HepG2 (cell line): ENCODE measurements around the gene KLF6. TPM values are rescaled to one million over a fixed set of nuclear protein-coding genes. Genes with fewer than 3 reads are reported as not detected.

Source experiments
- ATAC-seq: fragments of 200-7000 bp; cut with Tn5 transposase; 3 replicates; pipeline ENCODE4 v1.9.1; 2020; ENCODE audit warnings: mild to moderate bottlenecking, moderate library complexity
- BruUV-seq: library from RNA; stranded (reverse); fragments of 400-500 nt; replicated peaks from 2 replicates; lab custom pipeline; 2021; lab: Mats Ljungman, UMichigan
- CTCF ChIA-PET: fragments of 300-600 bp; formaldehyde crosslinking; extraction: SDS; loops from one replicate; lab custom pipeline; 2021; ENCODE audit warnings: low total read pairs, inconsistent platforms, low intra/inter-chr PET ratio; lab: Yijun Ruan, JAX
- POLR2A ChIA-PET: fragments of 350-600 bp; sonication (Branson Sonifier 250); formaldehyde crosslinking; loops from one replicate; lab custom pipeline; 2020; ENCODE audit warnings: antibody characterized with exemption, inconsistent platforms; lab: Yijun Ruan, JAX
- DNase-seq: peaks from one replicate; pipeline ENCODE4 v3.0.0-alpha.2; 2015; ENCODE audit warnings: low spot score
- FAIRE-seq: peaks from 3 replicates; lab custom pipeline; 2011; peaks lifted over from hg19 to GRCh38; lab: Jason Lieb, UNC
- H2AFZ ChIP-seq: one replicate; pipeline ENCODE4 v1.6.1; 2011; ENCODE audit warnings: low read length, inconsistent platforms
- H3K27ac ChIP-seq: fragments of 300-600 bp; 3 replicates; pipeline ENCODE4 v1.8.0; 2011; ENCODE audit warnings: mixed run types, mild to moderate bottlenecking, mixed read lengths, low read length, inconsistent platforms; ENCODE audit not compliant: insufficient read depth; ENCODE audit errors: extremely low read length
- H3K27me3 ChIP-seq, 2 experiments: fragments of 200-600 bp in 1 of 2; 2 replicates in 1 of 2; 3 replicates in 1 of 2; pipeline versions ENCODE4 v1.6.0 to v1.8.0; 2011; ENCODE audit warnings: low read length in 2 of 2, mild to moderate bottlenecking in 2 of 2, moderate library complexity in 2 of 2, inconsistent platforms in 1 of 2; ENCODE audit not compliant: insufficient read depth in 2 of 2, control insufficient read depth in 1 of 2
- H3K36me3 ChIP-seq, 2 experiments: fragments of 200-600 bp in 1 of 2; replicated peaks in 1 of 2; 2 replicates in 1 of 2; 3 replicates in 1 of 2; pipeline versions ENCODE4 v1.5.1 to v1.8.0; 2011; ENCODE audit warnings: low read length in 2 of 2, inconsistent platforms in 1 of 2; ENCODE audit not compliant: insufficient read depth in 2 of 2, control insufficient read depth in 1 of 2
- H3K4me1 ChIP-seq: 2 replicates; pipeline ENCODE4 v1.5.1; 2012; ENCODE audit warnings: low read length, inconsistent platforms; ENCODE audit not compliant: insufficient read depth
- H3K4me2 ChIP-seq: 2 replicates; pipeline ENCODE4 v1.6.0; 2011; ENCODE audit warnings: low read depth, low read length, inconsistent platforms
- H3K4me3 ChIP-seq, 3 experiments: fragments of 200-600 bp in 1 of 3; sonication (generic), shearing (Covaris generic) in 1 of 3; replicated peaks in 1 of 3; 2 replicates each; pipeline ENCODE4 v1.5.1; 2011 to 2016; ENCODE audit warnings: low read length in 3 of 3, inconsistent platforms in 2 of 3, low read depth in 2 of 3, mild to moderate bottlenecking in 2 of 3, control low read depth in 1 of 3, mixed read lengths in 1 of 3; ENCODE audit not compliant: insufficient read depth in 1 of 3
- H3K79me2 ChIP-seq: one replicate; pipeline ENCODE4 v1.6.1; 2011; ENCODE audit warnings: low read length, inconsistent platforms; ENCODE audit not compliant: insufficient read depth
- H3K9ac ChIP-seq: 2 replicates; pipeline ENCODE4 v1.6.0; 2011; ENCODE audit warnings: mild to moderate bottlenecking, low read depth, low read length, inconsistent platforms; ENCODE audit not compliant: insufficient read depth
- H3K9me3 ChIP-seq: 2 replicates; pipeline ENCODE4 v1.5.1; 2012; ENCODE audit warnings: mild to moderate bottlenecking, low read length
- H4K20me1 ChIP-seq: 2 replicates; pipeline ENCODE4 v1.6.0; 2011; ENCODE audit warnings: inconsistent platforms, mild to moderate bottlenecking, low read length, moderate library complexity; ENCODE audit not compliant: insufficient read depth
- CHCHD3 ChIP-seq: sonication (generic); formaldehyde crosslinking; IDR thresholded peaks from 2 replicates; pipeline ENCODE4 v1.8.0; 2022; ENCODE audit warnings: mild to moderate bottlenecking, missing genetic modification reagents, moderate library complexity
- DMTF1 ChIP-seq: sonication (generic); formaldehyde crosslinking; IDR thresholded peaks from 2 replicates; pipeline ENCODE4 v1.4.0; 2020; ENCODE audit warnings: mild to moderate bottlenecking, missing genetic modification reagents
- DNMT3B ChIP-seq: conservative IDR thresholded peaks from 2 replicates; pipeline ENCODE4 v1.6.1; 2016; ENCODE audit warnings: missing biosample characterization, control low read depth
- HNRNPLL ChIP-seq: fragments of 200-400 bp; formaldehyde crosslinking; IDR thresholded peaks from 2 replicates; pipeline ENCODE4 v1.6.1; 2017; ENCODE audit warnings: mild to moderate bottlenecking, low read depth, low read length; ENCODE audit not compliant: poor library complexity, severe bottlenecking
- NCOA2 ChIP-seq: sonication (generic); formaldehyde crosslinking; IDR thresholded peaks from 2 replicates; pipeline ENCODE4 v1.8.0; 2022; ENCODE audit warnings: inconsistent platforms
- PRDM10 ChIP-seq: sonication (generic); formaldehyde crosslinking; IDR thresholded peaks from 2 replicates; pipeline ENCODE4 v1.4.0; 2020; ENCODE audit warnings: low read depth, missing genetic modification reagents
- RBM39 ChIP-seq: fragments of 200-400 bp; formaldehyde crosslinking; IDR thresholded peaks from one replicate; pipeline ENCODE4 v1.6.1; 2018; ENCODE audit warnings: antibody characterized with exemption, mild to moderate bottlenecking, low read depth, low read length; ENCODE audit not compliant: poor library complexity, severe bottlenecking
- RNF219 ChIP-seq: sonication (generic); formaldehyde crosslinking; IDR thresholded peaks from 2 replicates; pipeline ENCODE4 v1.5.0; 2020; ENCODE audit warnings: mild to moderate bottlenecking, missing genetic modification reagents
- SNAI1 ChIP-seq: sonication (generic); formaldehyde crosslinking; IDR thresholded peaks from 2 replicates; pipeline ENCODE4 v1.5.0; 2020; ENCODE audit warnings: mild to moderate bottlenecking, missing genetic modification reagents, borderline replicate concordance
- SNRNP70 ChIP-seq: fragments of 200-400 bp; formaldehyde crosslinking; IDR thresholded peaks from 2 replicates; pipeline ENCODE4 v1.6.1; 2017; ENCODE audit warnings: mild to moderate bottlenecking, low read depth, low read length, moderate library complexity
- ZFX ChIP-seq: sonication (generic); formaldehyde crosslinking; IDR thresholded peaks from 2 replicates; pipeline ENCODE4 v1.4.0; 2020; ENCODE audit warnings: mild to moderate bottlenecking, low read depth, missing genetic modification reagents, moderate library complexity
- ZKSCAN8 ChIP-seq: IDR thresholded peaks from 2 replicates; pipeline ENCODE4 v1.6.1; 2016; ENCODE audit warnings: borderline replicate concordance, missing genetic modification reagents, missing compliant biosample characterization
- ZNF234 ChIP-seq: sonication (generic); formaldehyde crosslinking; conservative IDR thresholded peaks from 2 replicates; pipeline ENCODE4 v1.5.1; 2020; ENCODE audit warnings: mild to moderate bottlenecking, missing genetic modification reagents
- ZNF274 ChIP-seq: sonication (generic); formaldehyde crosslinking; IDR thresholded peaks from 2 replicates; pipeline ENCODE4 v1.5.1; 2020; ENCODE audit warnings: mild to moderate bottlenecking, missing genetic modification reagents
- WGBS: methylation state at CpG from one replicate; pipeline ENCODE4 v1.1.6; 2017; ENCODE audit warnings: low lambda C conversion rate; 5-methylcytosine and 5-hydroxymethylcytosine counted together
- in situ Hi-C: cut with HindIII; loops from 2 replicates; pipeline ENCODE4 v1.10.0; 2017; ENCODE audit warnings: low pct_unique_long_range_greater_than_20kb; ENCODE audit not compliant: extremely low pct_ligation_motif_present
- intact Hi-C: fragments of 100-400 bp; cut with micrococcal nuclease; formaldehyde crosslinking; loops from one replicate; pipeline ENCODE4 v1.10.0; 2022; ENCODE audit not compliant: unreplicated experiment
- polyA plus RNA-seq, 8 experiments: library from polyadenylated mRNA; depleted of rRNA in 3 of 8; stranded (reverse) in 7 of 8; unstranded in 1 of 8; fragments of >200 nt; fragmentation: Illumina TruSeq in 4 of 8; extraction: Trizol in 4 of 8; gene quantifications; 2 replicates each; pipeline versions ENCODE4 v1.2.1 to v1.2.3, GENCODE V29; 2011 to 2016; ENCODE audit warnings: low read depth in 4 of 8, missing spikeins in 1 of 8, mixed read lengths in 1 of 8; ENCODE audit not compliant: insufficient read depth in 1 of 8
- total RNA-seq, 5 experiments: library from RNA; depleted of rRNA; stranded (reverse); fragments of >200 nt; fragmentation: Illumina TruSeq; extraction: Trizol; gene quantifications; 2 replicates each; pipeline ENCODE4 v1.2.3, GENCODE V29; 2016; ENCODE audit warnings: low read depth in 1 of 5

KLF6 gene
- total and polyA plus RNA-seq, 2 of the 13 experiments (the other 11 are each of a cell fraction or from before 2014, with no cell fraction given) = 27.0 to 71.9 TPM

GRCh38 chr10:3825862-3826351 lies 40.9 kb upstream of the KLF6 start (continued):
- TF ChIP-seq ZKSCAN8 (no peak), RBM39 (no peak), DNMT3B (no peak)

- peak; percentile 76 for FAIRE-seq
- H3K4me3 ChIP-seq = no peak overlapping the region
- ATAC-seq = peak; percentile 81
- H4K20me1 ChIP-seq = no peaks in the 10 kb centered on the region
- ChIA-PET POLR2A (interaction anchor here (0.9 to 1.7 kb wide), 3 partner anchors 15 to 40 kb away, joined by 3 to 9 read pairs (median 4); partner anchors contain the start of gene KLF6), CTCF (no interaction called here)
- no peaks in the 10 kb centered on the region for H3K9me3 ChIP-seq
- peak overlapping the region; percentile 41 for H3K4me2 ChIP-seq
- peak; percentile 77 for DNase-seq
- in situ Hi-C loops (no loop called here), intact Hi-C loops (no loop called here)
- peaks cover 49% of the 10 kb centered on the region for H3K4me1 ChIP-seq
- H3K79me2 ChIP-seq = no peaks in the 10 kb centered on the region
- no peak overlapping the region for H3K9ac ChIP-seq
- WGBS = 12% methylated on average over 6 of the region's 6 CpGs
- peak overlapping the region; percentile 49 for H3K27ac ChIP-seq
- no peaks in the 10 kb centered on the region for H3K36me3 ChIP-seq
- no TSS peak for BruUV-seq
- no peak overlapping the region for H2AFZ ChIP-seq
- no peaks in the 10 kb centered on the region for H3K27me3 ChIP-seq
- no peak; the same call in 1 of the 2 replicates for TF ChIP-seq PRDM10
- TF ChIP-seq RNF219 (CRISPR knock-in tag) = no peak
- TF ChIP-seq HNRNPLL = no peak
- TF ChIP-seq ZNF234 (CRISPR knock-in tag) = no peak
- TF ChIP-seq ZFX (CRISPR knock-in tag) = no peak
- no peak for TF ChIP-seq SNAI1 (CRISPR knock-in tag)
- TF ChIP-seq DMTF1 = no peak
- no peak for TF ChIP-seq SNRNP70
- peak; percentile 82 for TF ChIP-seq NCOA2
- no peak for TF ChIP-seq CHCHD3 (CRISPR knock-in tag)
- no peak for TF ChIP-seq ZNF274 (CRISPR knock-in tag)
Observed at GRCh38 chr10:3825244-3825643, 40.2 kb upstream of the KLF6 start.
